Islet of Langerhans (tissue), 1 donor: Measurements from ENCODE around the gene GOLT1B.

ENCODE experiments used
- FAIRE-seq: peaks from one replicate; lab custom pipeline; 2011; peaks lifted over from hg19 to GRCh38; lab: Jason Lieb, UNC

Gene GOLT1B

GRCh38 chr12:21566223-21566906 is 64.8 kb downstream of the GOLT1B start:
- FAIRE-seq, result no peak

DNA sequence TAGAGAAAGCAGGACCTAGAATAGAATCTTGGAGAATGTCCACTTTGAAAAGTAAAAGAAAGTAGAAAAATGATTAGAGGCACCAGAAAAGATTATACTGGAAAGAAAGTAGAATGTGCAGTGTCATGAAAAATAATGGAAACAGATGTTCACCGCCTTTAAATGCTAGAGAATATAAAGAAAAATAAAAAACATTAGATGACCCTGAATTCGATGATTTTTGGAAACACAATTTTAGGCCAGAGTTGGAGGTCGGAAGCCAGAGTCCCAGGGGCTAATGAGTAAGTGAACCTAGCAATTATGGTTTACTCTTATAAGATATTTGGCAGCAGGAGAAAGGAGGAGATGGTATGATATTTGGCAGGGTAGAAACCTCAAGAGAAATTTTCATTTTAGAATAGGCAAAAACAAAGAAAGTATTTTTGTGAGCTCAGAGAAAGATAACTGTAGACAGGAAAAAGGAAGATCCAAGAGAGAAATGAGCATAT is 65.4 kb downstream of the GOLT1B start:
- FAIRE-seq, result no peak
